Spinal cord (tissue), 10 donors: ENCODE data around the gene MINAR1. TPM values are rescaled to one million over a fixed set of nuclear protein-coding genes. Genes with fewer than 3 reads are reported as not detected.

Experiments
- DNase-seq, 6 donors: peaks; one replicate each; pipeline versions ENCODE4 v3.0.0 to v3.0.0-alpha.2; 2013 to 2015; ENCODE audit warnings: low spot score in 6 of 6, low read depth in 4 of 6
- H3K27ac ChIP-seq: one replicate; pipeline ENCODE4 v1.5.1; 2013; ENCODE audit warnings: low read depth, low read length, control low read depth
- H3K27me3 ChIP-seq: one replicate; pipeline ENCODE4 v1.6.1; 2013; ENCODE audit warnings: low read length; ENCODE audit not compliant: control insufficient read depth, insufficient read depth
- H3K36me3 ChIP-seq: one replicate; pipeline ENCODE4 v1.6.1; 2013; ENCODE audit warnings: low read length; ENCODE audit not compliant: control insufficient read depth, insufficient read depth
- H3K4me1 ChIP-seq: one replicate; pipeline ENCODE4 v1.6.1; 2013; ENCODE audit warnings: low read length; ENCODE audit not compliant: control insufficient read depth, insufficient read depth
- H3K4me3 ChIP-seq: one replicate; pipeline ENCODE4 v1.5.1; 2013; ENCODE audit warnings: low read depth, low read length, control low read depth
- H3K9me3 ChIP-seq: one replicate; pipeline ENCODE4 v1.6.1; 2013; ENCODE audit warnings: low read length; ENCODE audit not compliant: control insufficient read depth, insufficient read depth
- WGBS: methylation state at CpG from one replicate; pipeline ENCODE4 v1.1.5; 2013; ENCODE audit warnings: missing lambda C conversion rate; ENCODE audit not compliant: insufficient coverage; 5-methylcytosine and 5-hydroxymethylcytosine counted together
- polyA plus RNA-seq, 2 donors: library from polyadenylated mRNA; unstranded; fragments of 120-200 nt; gene quantifications; one replicate each; pipeline ENCODE4 v1.2.1, GENCODE V29; 2013; ENCODE audit not compliant: insufficient read length in 2 of 2
- total RNA-seq, 2 donors: library from RNA; depleted of rRNA in 1 of 2; stranded (reverse); fragments of 120-200 nt in 1 of 2; fragments of >200 nt in 1 of 2; gene quantifications; one replicate each; pipeline versions ENCODE4 v1.2.3 to v1.2.4, GENCODE V29; 2013 to 2014
- donor health status: healthy.

MINAR1 gene
- total and polyA plus RNA-seq, 4 donors: 14.2 to 40.6 (median 17.3) TPM

- Histone ChIP-seq H3K9me3 (no peaks in the 10 kb centered on the region), H3K4me3 (no peak overlapping the region), H3K36me3 (no peaks in the 10 kb centered on the region), H3K27ac (no peak overlapping the region), H3K4me1 (no peaks in the 10 kb centered on the region), H3K27me3 (no peaks in the 10 kb centered on the region)
- no peak for DNase-seq
- 87% methylated on average over 5 of the region's 7 CpGs for WGBS
These were observed 46.0 kb downstream of the MINAR1 start for GRCh38 chr15:79478108-79478507.

- H3K36me3 ChIP-seq: no peaks in the 10 kb centered on the region
- no peak overlapping the region for H3K27ac ChIP-seq
- H3K4me1 ChIP-seq: no peaks in the 10 kb centered on the region
- H3K27me3 ChIP-seq: no peaks in the 10 kb centered on the region
- no peak for DNase-seq
- no peaks in the 10 kb centered on the region for H3K9me3 ChIP-seq
- WGBS: 78% methylated on average over 2 of the region's 2 CpGs
- H3K4me3 ChIP-seq: no peak overlapping the region
These were observed 47.5 kb downstream of the MINAR1 start for GRCh38 chr15:79479616-79480015.

GRCh38 chr15:79481793-79482192 is 49.7 kb downstream of the MINAR1 start:
- DNase-seq: no peak
- Histone ChIP-seq H3K4me1 (no peaks in the 10 kb centered on the region), H3K36me3 (no peaks in the 10 kb centered on the region), H3K9me3 (no peaks in the 10 kb centered on the region), H3K27ac (no peak overlapping the region), H3K4me3 (no peak overlapping the region), H3K27me3 (no peaks in the 10 kb centered on the region)
- 56% methylated on average over 7 of the region's 7 CpGs for WGBS

Other genes starting within 250 kb of the MINAR1 start
- under 1 TPM; 0.28 to 0.99 TPM for gene ANKRD34C, start 149.6 kb upstream of the MINAR1 start, total RNA-seq
- gene ANKRD34C, start 149.6 kb upstream of the MINAR1 start, polyA plus RNA-seq: under 1 TPM; 0.42 to 0.48 TPM
- 10 to 100 TPM; 43.3 to 61.7 TPM for gene TMED3, start 121.2 kb upstream of the MINAR1 start, total RNA-seq
- gene TMED3, start 121.2 kb upstream of the MINAR1 start, polyA plus RNA-seq: 10 to 100 TPM; 50.3 to 64.2 TPM